Spinal cord (tissue), 10 donors: Measurements from ENCODE around the gene PTGIS. TPM values are rescaled to one million over a fixed set of nuclear protein-coding genes. Genes with fewer than 3 reads are reported as not detected.
A peak's percentile ranks its signal among the peaks of the same experiment; 100 is the strongest.

ENCODE experiments used
- DNase-seq, 6 donors: peaks; one replicate each; pipeline versions ENCODE4 v3.0.0 to v3.0.0-alpha.2; 2013 to 2015; ENCODE audit warnings: low spot score in 6 of 6, low read depth in 4 of 6
- H3K27ac ChIP-seq: one replicate; pipeline ENCODE4 v1.5.1; 2013; ENCODE audit warnings: low read depth, low read length, control low read depth
- H3K27me3 ChIP-seq: one replicate; pipeline ENCODE4 v1.6.1; 2013; ENCODE audit warnings: low read length; ENCODE audit not compliant: control insufficient read depth, insufficient read depth
- H3K36me3 ChIP-seq: one replicate; pipeline ENCODE4 v1.6.1; 2013; ENCODE audit warnings: low read length; ENCODE audit not compliant: control insufficient read depth, insufficient read depth
- H3K4me1 ChIP-seq: one replicate; pipeline ENCODE4 v1.6.1; 2013; ENCODE audit warnings: low read length; ENCODE audit not compliant: control insufficient read depth, insufficient read depth
- H3K4me3 ChIP-seq: one replicate; pipeline ENCODE4 v1.5.1; 2013; ENCODE audit warnings: low read depth, low read length, control low read depth
- H3K9me3 ChIP-seq: one replicate; pipeline ENCODE4 v1.6.1; 2013; ENCODE audit warnings: low read length; ENCODE audit not compliant: control insufficient read depth, insufficient read depth
- WGBS: methylation state at CpG from one replicate; pipeline ENCODE4 v1.1.5; 2013; ENCODE audit warnings: missing lambda C conversion rate; ENCODE audit not compliant: insufficient coverage; 5-methylcytosine and 5-hydroxymethylcytosine counted together
- polyA plus RNA-seq, 2 donors: library from polyadenylated mRNA; unstranded; fragments of 120-200 nt; gene quantifications; one replicate each; pipeline ENCODE4 v1.2.1, GENCODE V29; 2013; ENCODE audit not compliant: insufficient read length in 2 of 2
- total RNA-seq, 2 donors: library from RNA; depleted of rRNA in 1 of 2; stranded (reverse); fragments of 120-200 nt in 1 of 2; fragments of >200 nt in 1 of 2; gene quantifications; one replicate each; pipeline versions ENCODE4 v1.2.3 to v1.2.4, GENCODE V29; 2013 to 2014
- donor health status: healthy.

PTGIS gene
- total and polyA plus RNA-seq, 4 donors, result 13.8 to 27.5 (median 17.1) TPM

- no peaks in the 10 kb centered on the region for H3K36me3 ChIP-seq
- peaks cover 9% of the 10 kb centered on the region for H3K4me1 ChIP-seq
- H3K4me3 ChIP-seq, result no peak overlapping the region
- no peak overlapping the region for H3K27ac ChIP-seq
- H3K9me3 ChIP-seq, result no peaks in the 10 kb centered on the region
- DNase-seq, result no peak
- WGBS, result 82% methylated on average over 7 of the region's 15 CpGs
- H3K27me3 ChIP-seq, result no peaks in the 10 kb centered on the region
These were observed 28.0 kb upstream of the PTGIS start for GRCh38 chr20:49595811-49596561.

GRCh38 chr20:49595346-49595745, 27.4 kb upstream of the PTGIS start:
- Histone ChIP-seq H3K27me3 (no peaks in the 10 kb centered on the region), H3K36me3 (no peaks in the 10 kb centered on the region), H3K27ac (no peak overlapping the region), H3K4me3 (no peak overlapping the region), H3K9me3 (no peaks in the 10 kb centered on the region), H3K4me1 (peaks cover 6% of the 10 kb centered on the region)
- no peak for DNase-seq
- 80% methylated on average over 10 of the region's 10 CpGs for WGBS

- Histone ChIP-seq H3K4me3 (no peak overlapping the region), H3K9me3 (no peaks in the 10 kb centered on the region), H3K36me3 (no peaks in the 10 kb centered on the region), H3K4me1 (peaks cover 4% of the 10 kb centered on the region), H3K27me3 (no peaks in the 10 kb centered on the region), H3K27ac (no peak overlapping the region)
- 91% methylated on average over 6 of the region's 6 CpGs for WGBS
- no peak for DNase-seq
These were observed 27.0 kb upstream of the PTGIS start for GRCh38 chr20:49594931-49595315.

GRCh38 chr20:49594143-49594930, 26.4 kb upstream of the PTGIS start:
- Histone ChIP-seq H3K27me3 (no peaks in the 10 kb centered on the region), H3K27ac (peak overlapping the region; percentile 22), H3K36me3 (no peaks in the 10 kb centered on the region), H3K4me3 (no peak overlapping the region), H3K4me1 (peaks cover 4% of the 10 kb centered on the region), H3K9me3 (no peaks in the 10 kb centered on the region)
- no peak for DNase-seq
- WGBS, result 79% methylated on average over 11 of the region's 12 CpGs

GRCh38 chr20:49593466-49594142, 25.7 kb upstream of the PTGIS start:
- H3K4me1 ChIP-seq, result peaks cover 4% of the 10 kb centered on the region
- H3K36me3 ChIP-seq, result no peaks in the 10 kb centered on the region
- 88% methylated on average over 9 of the region's 15 CpGs for WGBS
- no peak overlapping the region for H3K27ac ChIP-seq
- DNase-seq, result no peak
- H3K4me3 ChIP-seq, result no peak overlapping the region
- H3K27me3 ChIP-seq, result no peaks in the 10 kb centered on the region
- no peaks in the 10 kb centered on the region for H3K9me3 ChIP-seq

- H3K36me3 ChIP-seq, result no peaks in the 10 kb centered on the region
- peaks cover 9% of the 10 kb centered on the region for H3K4me1 ChIP-seq
- no peak overlapping the region for H3K27ac ChIP-seq
- no peaks in the 10 kb centered on the region for H3K27me3 ChIP-seq
- H3K4me3 ChIP-seq, result no peak overlapping the region
- no peaks in the 10 kb centered on the region for H3K9me3 ChIP-seq
- DNase-seq, result no peak
These were observed 24.2 kb upstream of the PTGIS start for GRCh38 chr20:49592120-49592519.

GRCh38 chr20:49591217-49591865, 23.4 kb upstream of the PTGIS start:
- no peak overlapping the region for H3K4me3 ChIP-seq
- 89% methylated on average over 3 of the region's 4 CpGs for WGBS
- no peak overlapping the region for H3K27ac ChIP-seq

GRCh38 chr20:49590163-49591017, 22.5 kb upstream of the PTGIS start:
- DNase-seq, result no peak
- Histone ChIP-seq H3K4me1 (peaks cover 4% of the 10 kb centered on the region), H3K9me3 (no peaks in the 10 kb centered on the region)

More at GRCh38 chr20:49591217-49591865, 23.4 kb upstream of the PTGIS start:
- Histone ChIP-seq H3K4me1 (peaks cover 8% of the 10 kb centered on the region), H3K36me3 (no peaks in the 10 kb centered on the region), H3K27me3 (no peaks in the 10 kb centered on the region), H3K9me3 (no peaks in the 10 kb centered on the region)
- no peak for DNase-seq

GRCh38 chr20:49589747-49590146, 21.8 kb upstream of the PTGIS start:
- H3K4me1 ChIP-seq, result peaks cover 4% of the 10 kb centered on the region
- H3K36me3 ChIP-seq, result no peaks in the 10 kb centered on the region
- DNase-seq, result no peak
- no peak overlapping the region for H3K27ac ChIP-seq
- H3K9me3 ChIP-seq, result no peaks in the 10 kb centered on the region
- WGBS, result 88% methylated on average over 4 of the region's 6 CpGs
- H3K27me3 ChIP-seq, result no peaks in the 10 kb centered on the region
- H3K4me3 ChIP-seq, result no peak overlapping the region

More at GRCh38 chr20:49590163-49591017, 22.5 kb upstream of the PTGIS start:
- 80% methylated on average over 1 of the region's 8 CpGs for WGBS
- no peak overlapping the region for H3K4me3 ChIP-seq
- H3K27ac ChIP-seq, result no peak overlapping the region
- H3K27me3 ChIP-seq, result no peaks in the 10 kb centered on the region
- no peaks in the 10 kb centered on the region for H3K36me3 ChIP-seq
